MM.1S (cell line): ENCODE measurements around the gene ASIC2.

ENCODE experiments used
- CTCF ChIP-seq: fragments of 300-600 bp; sonication (generic); IDR thresholded peaks from 2 replicates; pipeline ENCODE4 v1.5.1; 2016; ENCODE audit warnings: antibody characterized with exemption, low read length, mixed read lengths
- EZH2 ChIP-seq: fragments of 300-600 bp; sonication (generic); optimal IDR thresholded peaks from 2 replicates; pipeline ENCODE3; 2017; ENCODE audit warnings: low read depth, mild to moderate bottlenecking, antibody characterized with exemption, low read length, mixed read lengths
- EZH2phosphoT487 ChIP-seq: fragments of 300-600 bp; sonication (generic); IDR thresholded peaks from 2 replicates; pipeline ENCODE4 v1.6.1; 2018; ENCODE audit warnings: antibody characterized with exemption, low read length

GRCh38 chr17:33240362-33240761 is 52.7 kb downstream of the ASIC2 start:
- TF ChIP-seq CTCF (no peak), EZH2 (no peak), EZH2phosphoT487 (no peak)
